ENCODE data around the gene PLCB3.

- TF ChIP-seq, protein P1, sequence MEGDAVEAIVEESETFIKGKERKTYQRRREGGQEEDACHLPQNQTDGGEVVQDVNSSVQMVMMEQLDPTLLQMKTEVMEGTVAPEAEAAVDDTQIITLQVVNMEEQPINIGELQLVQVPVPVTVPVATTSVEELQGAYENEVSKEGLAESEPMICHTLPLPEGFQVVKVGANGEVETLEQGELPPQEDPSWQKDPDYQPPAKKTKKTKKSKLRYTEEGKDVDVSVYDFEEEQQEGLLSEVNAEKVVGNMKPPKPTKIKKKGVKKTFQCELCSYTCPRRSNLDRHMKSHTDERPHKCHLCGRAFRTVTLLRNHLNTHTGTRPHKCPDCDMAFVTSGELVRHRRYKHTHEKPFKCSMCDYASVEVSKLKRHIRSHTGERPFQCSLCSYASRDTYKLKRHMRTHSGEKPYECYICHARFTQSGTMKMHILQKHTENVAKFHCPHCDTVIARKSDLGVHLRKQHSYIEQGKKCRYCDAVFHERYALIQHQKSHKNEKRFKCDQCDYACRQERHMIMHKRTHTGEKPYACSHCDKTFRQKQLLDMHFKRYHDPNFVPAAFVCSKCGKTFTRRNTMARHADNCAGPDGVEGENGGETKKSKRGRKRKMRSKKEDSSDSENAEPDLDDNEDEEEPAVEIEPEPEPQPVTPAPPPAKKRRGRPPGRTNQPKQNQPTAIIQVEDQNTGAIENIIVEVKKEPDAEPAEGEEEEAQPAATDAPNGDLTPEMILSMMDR (IDR thresholded peaks at IDR 0.05) = no peak
- no peak for TF ChIP-seq POLR2A (IDR thresholded peaks at IDR 0.05)
These were observed 12.6 kb downstream of the PLCB3 start for GRCh38 chr11:64263947-64264317.
